NCI-H1105 treated with DMSO at 0.1 percent for 48 hours (cell line): Measurements from ENCODE around the gene CENPM.

ENCODE experiments used
- DNase-seq: peaks from one replicate; lab custom pipeline; 2025; lab: John Stamatoyannopoulos, UW

CENPM gene

DNA sequence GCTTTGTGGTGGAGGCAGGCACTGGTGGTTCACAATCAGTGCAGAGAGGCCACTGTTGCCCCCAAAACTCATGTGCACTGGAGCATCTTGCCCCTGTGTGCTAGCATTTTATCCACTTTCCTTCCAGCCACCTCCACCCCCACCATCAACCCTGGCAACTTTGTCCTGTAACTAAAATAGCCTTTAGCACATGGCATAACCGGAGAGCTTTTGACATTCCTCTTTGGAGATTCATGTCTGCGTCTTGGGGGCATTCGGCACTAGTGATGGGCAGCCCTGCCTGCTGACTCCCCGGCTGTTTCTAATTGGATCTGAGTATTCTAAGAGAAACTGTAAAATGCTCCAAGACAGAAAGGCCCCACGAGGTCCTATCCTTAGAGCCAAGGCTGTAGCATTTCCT is 47.8 kb downstream of the CENPM start:
- DNase-seq, result no peak

DNA sequence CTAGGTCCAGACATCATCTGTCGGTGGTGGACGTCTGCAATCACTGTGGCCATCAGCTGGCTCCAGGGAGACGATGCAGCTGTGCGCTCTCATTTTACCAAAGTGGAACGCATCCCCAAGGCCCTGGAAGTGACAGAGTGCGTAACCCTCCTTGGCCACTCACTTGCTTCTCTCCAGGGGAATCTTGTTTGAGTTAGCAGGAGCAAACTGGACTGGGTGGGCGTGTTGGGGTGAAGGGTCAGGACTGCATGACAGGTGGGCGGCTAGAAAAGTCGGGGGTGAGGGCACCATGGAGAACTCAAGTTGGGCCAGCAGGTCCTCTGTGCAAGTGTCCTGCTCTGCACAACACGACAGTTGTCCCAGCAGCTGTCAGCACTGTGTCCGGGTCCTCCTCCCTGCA is 48.3 kb downstream of the CENPM start:
- no peak for DNase-seq

DNA sequence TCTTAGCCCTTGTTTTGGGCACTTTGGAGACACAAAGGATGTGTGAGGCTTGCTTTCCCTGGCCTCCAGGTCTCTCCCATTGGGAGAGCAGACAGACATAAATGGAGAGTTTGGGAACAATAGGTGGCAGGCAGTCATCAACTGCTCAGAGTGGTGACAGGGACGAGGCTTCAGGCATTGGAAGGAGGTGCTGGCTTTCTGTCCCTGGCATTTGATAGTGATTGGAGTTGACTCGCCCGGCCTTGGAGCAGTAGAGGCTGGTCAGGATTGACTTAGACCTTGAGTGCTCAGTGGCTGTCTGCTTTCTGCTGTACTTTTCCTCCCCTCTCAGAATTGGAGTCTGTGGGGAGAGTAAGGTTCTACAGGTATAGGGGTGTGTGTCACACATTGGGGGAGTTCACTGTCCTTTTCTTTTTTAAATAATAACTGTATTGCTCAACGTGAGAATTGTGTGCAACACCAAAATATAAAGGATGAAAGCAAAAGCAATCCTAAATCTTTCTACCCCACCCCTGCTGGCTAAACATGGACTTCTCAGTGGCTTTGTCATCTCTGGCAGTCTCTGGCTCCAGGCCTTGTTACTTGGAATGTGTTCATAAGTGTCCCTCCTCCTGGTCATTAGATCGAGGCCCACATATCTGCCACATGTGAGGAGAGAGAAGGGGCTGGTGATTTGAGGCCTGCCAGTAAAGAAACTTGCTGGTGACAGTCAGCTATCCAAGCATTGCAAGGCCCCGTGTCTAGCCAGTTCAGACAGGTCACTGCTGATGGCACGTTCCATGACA is 53.2 kb downstream of the CENPM start:
- no peak for DNase-seq

DNA sequence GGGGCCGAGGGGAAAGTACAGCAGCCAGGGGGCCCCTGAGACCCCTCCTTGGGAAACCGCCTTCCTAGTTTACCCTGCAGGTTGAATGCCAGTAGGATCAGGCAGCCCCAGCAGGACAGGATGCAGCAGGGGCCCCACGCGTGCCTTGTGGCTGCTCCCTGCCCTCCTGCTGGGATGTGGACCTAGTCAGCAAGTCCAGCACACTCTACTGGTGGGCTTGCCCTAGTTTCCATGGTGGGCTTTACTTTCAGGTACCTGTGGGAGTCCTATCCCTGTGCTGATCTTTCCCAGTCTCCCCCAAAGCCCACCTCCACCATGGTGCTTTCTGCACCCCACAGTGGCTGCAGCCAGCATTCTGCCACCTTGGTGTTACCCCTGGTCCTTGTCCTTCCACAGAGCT is 54.2 kb downstream of the CENPM start:
- no peak for DNase-seq

DNA sequence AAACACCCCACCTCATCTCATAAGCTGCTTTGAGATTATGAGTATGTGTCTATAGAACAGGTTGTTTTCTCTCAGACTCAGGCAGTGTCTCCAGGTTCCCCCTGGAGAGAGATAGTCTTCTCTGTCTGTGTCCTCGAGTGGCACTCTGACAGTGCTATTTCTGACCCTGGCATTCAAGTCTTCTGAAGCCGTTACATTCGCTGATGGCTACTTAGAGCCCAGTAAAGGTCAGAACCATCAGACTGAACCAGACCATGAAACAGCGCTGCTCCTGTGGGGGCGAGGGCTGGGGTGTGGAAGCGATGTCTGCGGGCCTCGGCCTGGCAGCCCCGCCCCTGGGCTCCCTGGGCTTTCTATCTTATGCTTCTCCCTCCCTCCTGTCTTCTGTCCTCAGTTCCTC is 55.5 kb downstream of the CENPM start:
- DNase-seq, result no peak
